Embryonic facial prominence (tissue), 1 donor: Measurements from ENCODE around the gene LRRC45.

Experiments
- DNase-seq: peaks from one replicate; pipeline ENCODE4 v3.0.0-alpha.2; 2016; ENCODE audit errors: extremely low spot score

LRRC45 gene

DNA sequence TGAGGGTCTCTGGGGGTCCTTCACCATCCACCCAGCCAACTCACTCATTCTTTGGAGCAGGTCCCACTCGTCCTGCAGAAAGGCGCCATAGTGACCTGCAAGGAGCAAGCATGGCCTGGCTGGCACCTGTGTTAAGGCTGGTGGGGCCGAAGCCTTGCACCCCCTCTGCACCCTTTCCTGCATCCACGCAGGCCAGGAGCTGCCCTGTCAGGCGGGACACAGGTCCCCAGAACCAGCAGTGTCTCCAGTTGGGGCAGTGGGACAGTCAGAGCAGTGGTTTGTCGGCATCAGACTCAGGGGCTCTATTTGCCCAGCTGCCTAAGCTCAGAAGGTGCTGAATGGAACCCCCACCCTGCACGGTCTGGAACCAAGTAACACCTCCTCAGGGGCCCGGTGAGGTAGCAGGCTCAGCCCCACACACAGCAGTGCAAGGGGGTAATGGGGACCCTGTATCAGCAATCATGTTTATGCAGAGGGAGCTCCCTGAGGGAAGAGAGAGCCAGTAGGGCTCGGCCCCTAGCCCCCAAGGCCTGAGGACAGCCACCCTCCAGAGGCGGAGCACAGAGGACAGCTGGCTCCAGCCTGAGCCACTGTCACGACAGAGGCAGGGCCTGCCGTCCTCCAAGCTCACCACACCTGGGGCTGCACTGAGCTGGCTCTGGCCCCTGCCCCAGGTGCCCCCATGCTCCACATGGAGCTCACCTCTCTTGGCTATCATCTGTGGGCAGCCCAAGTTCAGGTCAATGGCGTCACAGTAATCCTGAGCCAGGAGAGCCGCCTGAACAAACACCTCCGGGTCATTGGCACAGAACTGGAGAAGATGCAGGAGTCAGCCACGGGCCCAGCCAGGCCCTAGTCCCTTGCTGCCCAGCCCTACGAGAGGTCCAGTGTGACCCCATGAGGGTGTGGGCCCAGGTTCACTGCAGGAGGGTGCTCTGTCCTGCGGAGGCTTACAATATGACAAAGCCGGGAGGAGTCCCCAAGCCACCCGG is 40.6 kb downstream of the LRRC45 start:
- no peak for DNase-seq

DNA sequence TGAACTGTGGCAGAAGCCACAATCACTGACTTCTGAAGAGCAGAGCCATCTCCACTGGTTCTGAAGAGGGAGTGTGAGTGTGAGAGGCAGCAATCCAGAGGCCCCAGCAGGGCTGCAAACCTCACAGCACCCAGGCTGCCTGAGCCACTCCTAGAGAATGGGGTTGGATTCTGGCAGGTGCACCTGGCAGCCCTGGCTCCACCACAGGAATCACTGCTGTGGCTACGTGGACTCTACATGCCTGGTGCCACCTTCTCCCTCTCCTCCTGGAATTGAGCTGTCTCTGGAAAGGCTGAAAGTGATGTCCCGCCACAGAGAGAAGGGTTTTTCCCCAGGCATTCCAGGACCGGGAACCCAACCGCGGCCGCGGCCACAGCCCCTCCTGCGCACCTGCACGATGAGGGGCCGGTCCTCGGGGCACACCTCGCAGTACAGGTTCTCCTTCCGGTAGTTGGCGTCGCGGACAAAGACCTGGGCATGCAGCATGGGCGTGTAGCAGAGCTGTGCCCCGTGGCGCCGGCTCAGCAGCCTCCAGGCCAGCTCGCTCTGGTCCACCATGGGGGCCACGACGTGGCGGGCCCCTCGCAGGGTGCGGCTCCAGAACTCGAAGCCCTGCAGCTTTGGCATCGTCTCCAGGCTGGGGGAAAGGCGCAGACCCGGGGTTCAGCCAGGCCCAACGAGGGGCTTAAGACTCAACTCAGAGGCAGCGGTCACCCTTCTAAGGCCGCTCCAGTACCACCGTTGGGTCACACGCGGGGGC is 41.5 kb downstream of the LRRC45 start:
- DNase-seq: no peak

DNA sequence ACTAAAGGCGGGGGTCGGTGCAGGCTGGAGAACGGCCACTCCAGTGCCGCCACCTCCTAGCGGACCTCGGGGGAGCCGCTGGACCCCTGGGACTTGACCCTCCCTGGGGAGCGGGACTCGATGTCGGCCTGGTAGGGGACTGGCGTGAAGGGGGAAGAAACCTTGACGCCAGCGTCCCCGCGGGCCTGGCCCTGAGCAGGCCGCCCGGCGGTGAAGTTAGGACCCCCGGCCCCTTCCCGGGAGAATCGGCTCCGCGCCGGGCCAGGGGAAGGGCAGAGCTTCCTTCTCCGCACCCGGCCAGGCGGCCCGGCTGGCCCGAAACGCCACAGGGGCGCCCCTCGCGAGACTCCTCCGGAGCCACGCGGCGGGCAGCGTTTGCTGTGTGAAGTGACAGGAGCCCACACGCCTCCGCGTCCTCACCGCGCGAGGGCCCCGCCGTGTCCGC is 42.1 kb downstream of the LRRC45 start:
- no peak for DNase-seq

DNA sequence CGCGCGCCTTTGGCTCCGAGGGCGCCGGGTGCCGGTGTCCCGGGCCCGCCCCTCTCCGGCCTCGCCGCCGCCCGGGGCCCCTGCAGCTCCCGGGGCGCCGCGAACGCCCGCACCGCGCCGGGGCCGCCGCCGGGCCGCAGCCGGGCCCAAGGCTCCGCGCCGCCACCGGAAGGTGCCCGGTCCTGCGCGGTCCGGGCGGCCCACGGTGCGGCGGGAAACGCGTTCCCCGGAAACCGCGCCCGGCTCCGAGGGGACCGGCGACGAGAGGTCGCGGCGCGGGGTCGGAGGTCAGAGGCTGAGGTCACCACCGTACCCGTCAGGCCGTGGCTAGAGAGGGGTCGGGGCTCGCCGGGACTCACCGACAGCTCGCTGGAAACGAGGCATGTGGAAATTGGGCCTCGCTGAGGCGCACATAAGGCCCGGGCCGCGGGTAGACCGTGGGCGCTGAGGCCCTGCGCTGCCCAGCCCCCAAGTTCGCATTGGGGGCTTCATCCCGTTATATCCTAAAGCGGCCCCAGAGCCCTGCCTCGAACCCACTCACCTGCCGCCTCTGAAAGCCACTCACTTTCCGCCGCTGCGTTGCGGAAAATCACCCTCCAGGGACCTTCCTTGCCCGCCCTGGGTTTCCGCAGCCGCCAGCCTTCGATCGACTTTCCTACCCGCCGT is 42.7 kb downstream of the LRRC45 start, which contains the start of gene DUS1L:
TSS of gene DUS1L (minus strand) at position 167 of the 666 bp plus-strand sequence. CDS start 745 bp downstream, outside the sequence.
- no peak for DNase-seq

DNA sequence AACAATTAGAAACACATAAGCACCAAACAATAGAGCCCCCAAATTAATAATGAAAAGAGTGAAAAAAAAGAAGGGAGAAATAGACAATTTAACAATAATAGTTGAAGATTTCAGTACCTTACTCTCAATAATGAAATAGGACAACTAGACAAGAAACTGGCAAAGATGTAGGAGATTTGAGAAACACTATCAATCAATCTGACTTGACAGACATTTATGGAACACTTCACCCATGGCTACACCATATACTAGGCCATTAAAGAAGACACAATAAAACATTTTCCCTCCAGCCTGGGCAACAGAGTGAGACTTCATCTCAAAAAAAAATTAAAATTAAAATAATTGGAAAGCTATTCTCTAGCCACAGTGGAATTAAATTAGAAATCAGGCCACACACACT is 47.5 kb downstream of the LRRC45 start:
- DNase-seq: no peak

DNA sequence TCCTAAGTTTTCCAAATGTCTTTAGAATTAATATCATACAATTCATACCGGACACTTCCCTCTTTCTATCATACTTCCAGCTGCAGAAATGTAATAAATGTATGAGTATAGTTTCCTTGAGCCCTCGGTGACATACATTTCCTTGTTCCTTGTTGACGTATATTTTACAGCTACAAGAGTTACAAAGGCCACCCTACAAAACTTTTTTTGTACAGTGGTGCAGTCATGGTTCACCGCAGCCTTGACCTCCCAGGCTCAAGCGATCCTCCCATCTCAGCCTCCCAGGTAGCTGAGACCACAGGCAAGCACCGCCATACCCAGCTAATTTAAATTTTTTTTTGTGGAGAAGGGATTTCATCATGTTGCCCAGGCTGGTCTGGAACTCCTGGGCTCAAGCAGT is 49.7 kb downstream of the LRRC45 start:
- no peak for DNase-seq

DNA sequence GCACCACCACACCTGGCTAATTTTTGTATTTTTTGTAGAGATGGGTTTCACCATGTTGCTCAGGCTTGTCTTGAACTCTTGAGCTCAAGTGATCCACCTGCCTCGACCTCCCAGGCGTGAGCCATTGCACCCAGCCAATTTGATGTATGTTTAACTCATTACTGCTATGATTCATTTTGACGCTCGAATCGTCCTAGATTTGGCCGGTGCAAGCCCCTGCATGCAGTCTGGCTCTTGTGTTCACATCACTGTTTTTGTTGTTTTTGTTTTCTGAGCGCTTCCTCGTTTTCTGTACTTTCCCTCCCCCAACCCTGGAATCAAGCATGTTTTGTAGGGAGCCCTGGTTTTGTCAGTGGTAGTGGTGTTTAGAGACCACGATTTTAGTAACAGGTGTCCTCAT is 50.3 kb downstream of the LRRC45 start:
- DNase-seq: no peak

DNA sequence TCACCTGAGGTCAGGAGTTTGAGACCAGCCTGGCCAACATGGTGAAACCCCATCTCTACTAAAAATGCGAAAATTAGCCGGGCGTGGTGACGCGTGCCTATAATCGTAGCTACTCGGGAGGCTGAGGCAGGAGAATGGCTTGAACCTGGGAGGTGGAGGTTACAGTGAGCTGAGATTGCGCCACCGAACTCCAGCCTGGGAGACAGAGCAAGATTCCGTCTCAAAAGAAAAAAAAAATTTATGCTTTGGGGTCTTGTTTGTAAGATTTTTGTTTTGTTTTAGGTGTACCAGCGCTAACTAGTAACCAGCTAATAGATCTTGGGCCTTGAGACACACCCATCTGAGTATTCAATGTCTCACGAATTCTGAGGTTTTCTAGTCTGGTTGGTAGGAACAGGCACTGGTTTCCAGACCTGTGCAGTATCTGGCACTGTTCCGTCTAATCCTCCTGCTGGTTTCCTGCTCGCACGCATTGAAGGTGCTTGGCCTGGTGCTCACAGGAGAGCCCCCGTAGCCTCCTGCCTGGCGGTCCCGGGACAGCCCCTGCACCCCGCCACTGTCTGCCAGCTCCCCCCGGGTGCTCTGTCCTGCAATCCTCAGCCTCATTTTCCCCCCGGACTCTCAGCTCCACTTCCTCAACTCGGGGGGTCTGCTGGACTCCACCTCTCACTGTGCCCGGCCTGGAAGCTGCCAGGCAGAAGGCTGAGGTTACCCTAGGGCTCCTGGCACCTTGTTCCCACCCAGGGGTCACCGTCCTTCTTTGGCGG is 53.1 kb downstream of the LRRC45 start:
- no peak for DNase-seq

DNA sequence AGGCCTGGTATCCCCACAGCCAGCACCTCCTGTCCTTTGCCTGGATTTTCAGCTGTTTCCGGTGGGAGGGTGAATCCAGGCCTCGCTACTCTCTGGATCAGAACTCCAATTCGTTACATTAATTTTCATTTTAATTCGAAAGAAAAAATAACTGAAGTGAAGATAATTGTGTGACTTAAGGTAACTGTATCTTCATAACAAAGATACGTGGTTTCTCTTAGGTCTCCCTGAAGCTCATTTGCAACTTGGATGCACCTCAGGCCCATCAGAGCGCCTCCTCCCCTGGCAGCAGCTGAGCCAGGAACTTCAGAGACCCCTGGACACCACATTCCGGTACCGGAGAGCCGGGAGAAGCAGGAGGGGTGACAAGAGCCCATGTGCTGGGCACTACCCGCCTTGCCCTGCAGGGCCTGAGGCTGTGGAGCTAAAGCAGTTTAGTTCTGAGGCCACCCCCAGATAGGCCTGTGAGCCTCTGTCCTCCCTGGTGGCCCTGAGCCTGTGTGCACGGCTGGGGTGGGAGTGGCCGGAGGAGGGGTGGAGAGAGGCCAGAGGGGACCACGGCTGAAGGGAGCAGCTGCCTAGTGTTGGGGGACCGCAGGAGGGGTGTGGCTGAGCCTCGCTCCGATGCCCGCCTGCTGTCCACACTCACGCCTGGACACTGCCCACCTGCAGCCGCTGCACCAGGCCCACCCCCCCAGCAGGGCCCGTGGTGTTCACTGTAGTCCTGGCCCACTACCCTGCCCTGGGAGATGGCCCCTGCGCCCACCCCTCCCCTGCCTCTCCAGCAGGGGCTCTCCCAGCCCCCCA is 53.9 kb downstream of the LRRC45 start:
- no peak for DNase-seq

DNA sequence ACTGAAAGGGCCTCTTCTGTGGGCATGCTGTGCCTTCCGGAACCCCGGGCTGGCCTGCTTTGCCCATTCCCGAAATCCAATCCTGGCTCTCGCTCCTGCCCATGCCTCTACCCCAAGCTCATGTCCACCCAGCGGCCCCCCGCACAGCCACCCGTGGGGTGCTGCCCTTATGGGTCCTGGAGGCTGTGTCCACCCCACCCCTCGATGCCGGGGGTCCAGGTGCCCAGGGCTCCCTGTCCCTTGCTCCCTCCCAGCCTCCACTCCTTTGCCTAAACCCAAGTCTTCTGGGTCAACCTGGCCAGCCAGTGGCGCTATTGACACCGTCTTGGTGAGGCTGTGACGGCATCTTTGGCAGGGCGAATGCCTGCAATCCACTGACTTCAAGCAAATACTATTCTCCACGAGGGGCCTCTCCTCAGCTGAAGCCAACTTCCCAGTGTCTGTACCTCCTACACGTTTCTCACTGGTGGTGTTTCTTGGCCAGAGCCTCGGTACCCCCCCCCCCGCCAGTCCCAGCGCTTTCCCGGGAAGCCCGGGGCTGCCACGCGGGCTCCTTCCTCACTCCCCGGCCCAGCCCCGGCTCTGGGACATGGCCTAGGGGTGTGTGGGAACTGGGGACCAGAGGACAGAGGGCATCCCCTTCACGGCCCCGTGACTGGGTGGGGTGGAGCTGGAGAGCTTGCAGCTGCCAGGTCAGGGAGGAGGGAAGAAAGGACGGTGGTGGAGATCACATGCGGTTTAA is 54.7 kb downstream of the LRRC45 start:
- DNase-seq: no peak

DNA sequence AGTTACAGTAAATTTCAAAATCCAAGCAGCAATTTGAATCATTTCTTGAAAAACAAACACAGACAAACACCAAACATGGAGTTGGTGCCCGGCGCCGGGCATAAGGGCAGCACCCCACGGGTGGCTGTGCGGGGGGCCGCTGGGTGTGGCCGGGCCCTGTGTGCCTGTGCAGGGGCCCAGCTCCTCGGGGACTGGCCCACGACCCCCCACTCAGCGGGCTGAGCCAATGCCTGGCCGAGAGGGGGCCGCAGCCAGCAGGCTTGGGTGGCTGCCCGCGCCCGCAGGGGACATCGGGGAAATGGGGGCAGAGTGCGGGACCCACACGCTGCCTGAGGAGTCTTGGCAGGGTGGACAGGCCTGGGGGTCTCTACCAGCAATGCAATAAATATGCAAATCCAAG is 55.3 kb downstream of the LRRC45 start:
- no peak for DNase-seq

DNA sequence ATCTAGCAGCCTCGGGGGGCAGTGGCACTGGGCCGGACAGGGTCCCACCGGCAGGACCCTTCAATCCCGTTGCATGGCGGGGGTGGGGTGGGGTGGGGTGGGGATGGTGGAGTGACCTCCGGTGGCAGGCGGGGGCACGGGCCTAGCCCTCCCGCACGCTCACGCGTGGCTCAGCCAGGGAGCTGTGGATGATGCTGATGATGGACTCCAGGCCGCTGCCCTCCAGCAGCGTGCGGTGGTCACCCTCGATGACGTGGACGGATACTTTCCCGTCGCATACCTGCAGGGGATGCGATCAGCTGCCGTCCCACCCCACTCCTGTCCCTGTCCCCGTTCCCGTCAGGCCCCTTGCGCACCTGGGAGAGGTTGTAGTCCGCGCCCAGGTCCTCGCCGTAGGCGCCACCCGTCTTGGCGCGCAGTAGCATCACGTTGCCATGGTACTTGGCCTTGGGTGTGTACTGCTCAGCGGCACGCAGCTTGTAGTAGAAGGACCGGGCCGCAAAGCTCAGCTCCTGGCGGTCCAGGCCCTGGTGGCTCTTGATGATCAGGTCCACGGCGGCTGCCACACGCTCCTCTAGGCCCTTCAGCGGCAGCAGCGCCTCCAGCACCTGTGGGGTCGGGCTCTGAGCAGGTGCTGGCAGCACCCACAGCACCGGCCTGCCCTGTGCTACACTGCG is 56.0 kb downstream of the LRRC45 start:
- no peak for DNase-seq

DNA sequence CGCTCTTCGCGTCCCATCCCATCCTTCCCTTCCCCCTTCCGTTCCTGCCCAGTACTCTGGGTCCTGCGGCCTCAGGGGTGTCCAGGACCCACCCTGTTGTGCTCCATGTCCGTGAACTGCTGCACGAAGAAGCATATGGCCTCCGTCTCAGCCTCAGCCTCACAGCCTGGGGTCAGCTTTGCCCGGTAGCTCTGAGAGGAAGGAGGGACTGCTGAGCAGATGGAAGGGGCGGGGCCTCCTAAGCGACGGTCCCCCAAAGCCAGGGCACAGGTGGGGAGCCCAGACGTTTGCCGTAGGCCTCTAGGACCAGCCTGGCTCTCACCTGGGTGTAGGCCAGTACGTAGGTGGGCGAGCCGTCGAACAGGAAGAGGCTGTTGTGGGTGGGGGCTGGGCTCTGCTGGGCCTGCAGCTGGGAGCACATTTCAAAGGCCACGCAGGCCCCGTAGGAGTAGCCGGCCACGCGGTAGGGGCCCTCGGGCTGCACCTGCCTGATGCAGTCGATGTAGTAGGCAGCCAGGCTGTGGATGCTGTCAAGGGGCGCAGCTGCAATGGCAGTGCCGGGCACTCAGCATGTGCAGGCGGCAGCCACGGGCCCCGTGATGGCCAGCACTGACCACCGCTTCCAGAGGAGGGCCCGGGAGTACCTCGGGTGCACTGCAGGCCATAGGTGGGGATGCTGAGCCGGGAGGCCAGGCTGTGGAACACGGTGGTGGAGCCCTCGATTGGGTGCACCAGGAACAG is 57.1 kb downstream of the LRRC45 start:
- no peak for DNase-seq
